Measurements from ENCODE around the gene PMM2. TPM values are rescaled to one million over a fixed set of nuclear protein-coding genes. Genes with fewer than 3 reads are reported as not detected.
"Not testable (repeated sequence)": the region's sequence is repeated elsewhere in the genome, so short reads cannot be mapped to it uniquely, and the experiment has no call there.

Gene PMM2
- 100 to 1,000 TPM in 1 of 4 donors, 10 to 100 TPM in 3; 26.2 to 114 (median 58.5) TPM for total RNA-seq

- in situ Hi-C loops (cut with MboI; ENCODE audit: low pct_ligation_motif_present in 1 of 4, low pct_unique_long_range_greater_than_20kb in 1 of 4, low sequenced_read_pairs in 3 of 4) (loop anchor here in 2 of 4 donors (10.0 to 25.0 kb wide), 2 partner anchors 123 to 235 kb away; partner anchors contain the start of gene ABAT (in 1 of the 2)), intact Hi-C loops (cut with DNase I; ENCODE audit: low total_unique reads) (loop anchor here (5.0 kb wide), 1 partner anchor 75 kb away; no protein-coding TSS in a partner anchor)
- H3K9me3 ChIP-seq, result no peaks in the 10 kb centered on the region
These were observed at the start of gene PMM2, which contains the start of gene TMEM186 for GRCh38 chr16:8797364-8798173. TSS of gene PMM2 (plus strand) at chr16:8797839. CDS start at chr16:8797883, 44 bp downstream. TSS of gene TMEM186 (minus strand) at chr16:8797639. CDS start at chr16:8797614, 25 bp downstream.

GRCh38 chr16:8748944-8749343 is 48.7 kb upstream of the PMM2 start:
- H3K4me3 ChIP-seq; H3K27ac ChIP-seq; intact Hi-C loops (cut with DNase I; ENCODE audit: low total_unique reads); DNase-seq; in situ Hi-C loops (cut with MboI; ENCODE audit: low pct_ligation_motif_present in 1 of 4, low pct_unique_long_range_greater_than_20kb in 1 of 4, low sequenced_read_pairs in 3 of 4); H3K27me3 ChIP-seq; H3K36me3 ChIP-seq; H3K4me1 ChIP-seq; H3K9me3 ChIP-seq: not testable (repeated sequence)
- 75 to 83% methylated on average over 9 of the region's 9 CpGs for WGBS, 2 donors (ENCODE audit: low coverage in 1 of 2)

More at GRCh38 chr16:8797364-8798173, at the start of gene PMM2, which contains the start of gene TMEM186:
- TF ChIP-seq CTCF (IDR thresholded peaks at IDR 0.05), result peak in 2 of 5 experiments; percentile 14 to 16
- TF ChIP-seq POLR2A (IDR thresholded peaks at IDR 0.05), result peak; percentile 72
- no peak for TF ChIP-seq EP300 (IDR thresholded peaks at IDR 0.05; ENCODE audit: low read depth)
- peak; percentile 84 to 95 (median 91) for TF ChIP-seq POLR2AphosphoS5 (IDR thresholded peaks at IDR 0.05)
- H3K4me3 ChIP-seq, result peak within 1 kb of the TSS; percentile 72 to 91 (median 84)
- WGBS, 2 donors (ENCODE audit: low coverage in 1 of 2), result 1% methylated on average over 52 of the region's 61 CpGs; no CpG with 5 or more reads in 1 of the 2 donors
- peaks cover 21 to 47% (median 42%) of the 10 kb centered on the region in 4 donors for H3K4me1 ChIP-seq
- DNase-seq, result peak; percentile 97
- H3K27ac ChIP-seq, result peak within 1 kb of the TSS; percentile 86 to 92 (median 90)
- no peaks in the 10 kb centered on the region for H3K27me3 ChIP-seq
- peaks cover 0 to 7% (median 4%) of the 10 kb centered on the region in 4 donors for H3K36me3 ChIP-seq

- in situ Hi-C loops (cut with MboI; ENCODE audit: low pct_ligation_motif_present in 1 of 4, low pct_unique_long_range_greater_than_20kb in 1 of 4, low sequenced_read_pairs in 3 of 4) (no loop called here), intact Hi-C loops (cut with DNase I; ENCODE audit: low total_unique reads) (no loop called here)
- Histone ChIP-seq H3K9me3 (no peaks in the 10 kb centered on the region), H3K4me1 (no peaks in the 10 kb centered on the region), H3K27ac (no peak overlapping the region), H3K36me3 (no peaks in the 10 kb centered on the region), H3K4me3 (no peak overlapping the region), H3K27me3 (no peaks in the 10 kb centered on the region)
- no peak for DNase-seq
- 57 to 81% methylated on average over 8 to 14 of the region's 14 CpGs for WGBS, 2 donors (ENCODE audit: low coverage in 1 of 2)
- TF ChIP-seq CTCF (IDR thresholded peaks at IDR 0.05) (no peak), EP300 (IDR thresholded peaks at IDR 0.05; ENCODE audit: low read depth) (no peak), POLR2A (IDR thresholded peaks at IDR 0.05) (no peak), POLR2AphosphoS5 (IDR thresholded peaks at IDR 0.05) (no peak)
These were observed 45.9 kb upstream of the PMM2 start for GRCh38 chr16:8751481-8752311.

- H3K4me3 ChIP-seq, result no peak overlapping the region
- intact Hi-C loops (cut with DNase I; ENCODE audit: low total_unique reads) (no loop called here), in situ Hi-C loops (cut with MboI; ENCODE audit: low pct_ligation_motif_present in 1 of 4, low pct_unique_long_range_greater_than_20kb in 1 of 4, low sequenced_read_pairs in 3 of 4) (no loop called here)
- no peaks in the 10 kb centered on the region for H3K27me3 ChIP-seq
- H3K27ac ChIP-seq, result no peak overlapping the region
- no peaks in the 10 kb centered on the region for H3K36me3 ChIP-seq
- 36 to 40% methylated on average over 2 of the region's 2 CpGs for WGBS, 2 donors (ENCODE audit: low coverage in 1 of 2)
- H3K4me1 ChIP-seq, result no peaks in the 10 kb centered on the region
- TF ChIP-seq CTCF (IDR thresholded peaks at IDR 0.05) (no peak), POLR2AphosphoS5 (IDR thresholded peaks at IDR 0.05) (no peak), EP300 (IDR thresholded peaks at IDR 0.05; ENCODE audit: low read depth) (no peak), POLR2A (IDR thresholded peaks at IDR 0.05) (no peak)
- no peak for DNase-seq
- H3K9me3 ChIP-seq, result no peaks in the 10 kb centered on the region
These were observed 44.9 kb upstream of the PMM2 start for GRCh38 chr16:8752706-8753105.

All from transverse colon (tissue), 4 donors.